ENCODE results near the gene FAM32A.

- TF ChIP-seq, protein P1, sequence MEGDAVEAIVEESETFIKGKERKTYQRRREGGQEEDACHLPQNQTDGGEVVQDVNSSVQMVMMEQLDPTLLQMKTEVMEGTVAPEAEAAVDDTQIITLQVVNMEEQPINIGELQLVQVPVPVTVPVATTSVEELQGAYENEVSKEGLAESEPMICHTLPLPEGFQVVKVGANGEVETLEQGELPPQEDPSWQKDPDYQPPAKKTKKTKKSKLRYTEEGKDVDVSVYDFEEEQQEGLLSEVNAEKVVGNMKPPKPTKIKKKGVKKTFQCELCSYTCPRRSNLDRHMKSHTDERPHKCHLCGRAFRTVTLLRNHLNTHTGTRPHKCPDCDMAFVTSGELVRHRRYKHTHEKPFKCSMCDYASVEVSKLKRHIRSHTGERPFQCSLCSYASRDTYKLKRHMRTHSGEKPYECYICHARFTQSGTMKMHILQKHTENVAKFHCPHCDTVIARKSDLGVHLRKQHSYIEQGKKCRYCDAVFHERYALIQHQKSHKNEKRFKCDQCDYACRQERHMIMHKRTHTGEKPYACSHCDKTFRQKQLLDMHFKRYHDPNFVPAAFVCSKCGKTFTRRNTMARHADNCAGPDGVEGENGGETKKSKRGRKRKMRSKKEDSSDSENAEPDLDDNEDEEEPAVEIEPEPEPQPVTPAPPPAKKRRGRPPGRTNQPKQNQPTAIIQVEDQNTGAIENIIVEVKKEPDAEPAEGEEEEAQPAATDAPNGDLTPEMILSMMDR (IDR thresholded peaks at IDR 0.05): no peak
- no peak for TF ChIP-seq EZH2 (IDR thresholded peaks at IDR 0.05; ENCODE audit: borderline replicate concordance, insufficient read depth, low read depth, low read length, poor library complexity, severe bottlenecking)
Measured at GRCh38 chr19:16146112-16146511, 39.1 kb upstream of the FAM32A start.
